ENCODE data around the gene HMX2. TPM values are rescaled to one million over a fixed set of nuclear protein-coding genes. Genes with fewer than 3 reads are reported as not detected.

The HMX2 gene
- total RNA-seq = 1 to 10 TPM in 1 of 2 donors, not detected in 1; 1.0 TPM

- Histone ChIP-seq H3K4me1 (replicated peaks) (peaks cover 6% of the 10 kb centered on the region), H3K9me3 (no peaks in the 10 kb centered on the region), H3K27me3 (replicated peaks; ENCODE audit: insufficient read depth) (peaks cover 79% of the 10 kb centered on the region), H3K27ac (no peak within 1 kb of the TSS), H3K4me3 (no peak within 1 kb of the TSS), H3K36me3 (no peaks in the 10 kb centered on the region)
- DNase-seq (ENCODE audit: low spot score) = no peak
- TF ChIP-seq CTCF (IDR thresholded peaks at IDR 0.05) (no peak), POLR2AphosphoS5 (IDR thresholded peaks at IDR 0.05) (no peak), POLR2A (IDR thresholded peaks at IDR 0.05) (no peak)
- intact Hi-C loops (cut with DNase I) = loop anchor here (10.0 kb wide), 1 partner anchor 1257 kb away; no protein-coding TSS in a partner anchor
- 2% methylated on average over 64 of the region's 64 CpGs for WGBS
Measured at GRCh38 chr10:123147635-123148413, at the start of gene HMX2. Gene HMX2, plus strand, starts transcription at chr10:123148136. Its CDS starts 243 bp downstream, at chr10:123148379.

- no peak overlapping the region for H3K4me3 ChIP-seq
- WGBS = 73% methylated on average over 7 of the region's 7 CpGs
- TF ChIP-seq CTCF (IDR thresholded peaks at IDR 0.05) (no peak), POLR2A (IDR thresholded peaks at IDR 0.05) (no peak), POLR2AphosphoS5 (IDR thresholded peaks at IDR 0.05) (no peak)
Measured at GRCh38 chr10:123100030-123100762, 47.7 kb upstream of the HMX2 start.

GRCh38 chr10:123101872-123102271 is 46.1 kb upstream of the HMX2 start:
- H3K36me3 ChIP-seq = no peaks in the 10 kb centered on the region
- DNase-seq (ENCODE audit: low spot score) = no peak
- H3K9me3 ChIP-seq = no peaks in the 10 kb centered on the region
- no peaks in the 10 kb centered on the region for H3K4me1 ChIP-seq (replicated peaks)
- intact Hi-C loops (cut with DNase I) = no loop called here
- TF ChIP-seq POLR2AphosphoS5 (IDR thresholded peaks at IDR 0.05) (no peak), POLR2A (IDR thresholded peaks at IDR 0.05) (no peak)
- H3K27me3 ChIP-seq (replicated peaks; ENCODE audit: insufficient read depth) = no peaks in the 10 kb centered on the region
- no peak overlapping the region for H3K4me3 ChIP-seq
- WGBS = 72% methylated on average over 9 of the region's 9 CpGs
- H3K27ac ChIP-seq = no peak overlapping the region

More at GRCh38 chr10:123100030-123100762, 47.7 kb upstream of the HMX2 start:
- DNase-seq (ENCODE audit: low spot score) = no peak
- no peaks in the 10 kb centered on the region for H3K36me3 ChIP-seq
- no peaks in the 10 kb centered on the region for H3K4me1 ChIP-seq (replicated peaks)
- no peaks in the 10 kb centered on the region for H3K27me3 ChIP-seq (replicated peaks; ENCODE audit: insufficient read depth)
- no peak overlapping the region for H3K27ac ChIP-seq
- no peaks in the 10 kb centered on the region for H3K9me3 ChIP-seq
- intact Hi-C loops (cut with DNase I) = no loop called here

GRCh38 chr10:123102673-123103072 is 45.3 kb upstream of the HMX2 start:
- WGBS = 65% methylated on average over 2 of the region's 2 CpGs
- Histone ChIP-seq H3K4me3 (no peak overlapping the region), H3K27me3 (replicated peaks; ENCODE audit: insufficient read depth) (no peaks in the 10 kb centered on the region), H3K36me3 (no peaks in the 10 kb centered on the region), H3K27ac (no peak overlapping the region), H3K4me1 (replicated peaks) (no peaks in the 10 kb centered on the region), H3K9me3 (no peaks in the 10 kb centered on the region)
- intact Hi-C loops (cut with DNase I) = no loop called here
- DNase-seq (ENCODE audit: low spot score) = no peak
- TF ChIP-seq CTCF (IDR thresholded peaks at IDR 0.05) (no peak), POLR2A (IDR thresholded peaks at IDR 0.05) (no peak)

- no peaks in the 10 kb centered on the region for H3K36me3 ChIP-seq
- no peak for TF ChIP-seq CTCF (IDR thresholded peaks at IDR 0.05)
- TF ChIP-seq POLR2AphosphoS5 (IDR thresholded peaks at IDR 0.05) = no peak
- no peak for TF ChIP-seq POLR2A (IDR thresholded peaks at IDR 0.05)
- no peak for DNase-seq (ENCODE audit: low spot score)
- H3K9me3 ChIP-seq = no peaks in the 10 kb centered on the region
- H3K27ac ChIP-seq = no peak overlapping the region
- H3K27me3 ChIP-seq (replicated peaks; ENCODE audit: insufficient read depth) = peaks cover 2% of the 10 kb centered on the region
- intact Hi-C loops (cut with DNase I) = no loop called here
- 41% methylated on average over 9 of the region's 9 CpGs for WGBS
- no peak overlapping the region for H3K4me3 ChIP-seq
- H3K4me1 ChIP-seq (replicated peaks) = no peaks in the 10 kb centered on the region
Measured at GRCh38 chr10:123103944-123104343, 44.0 kb upstream of the HMX2 start.
